Smooth muscle cell of the brain vasculature (primary cell): ENCODE results near the gene PMM2.

Source experiments
- DNase-seq: peaks from one replicate; pipeline ENCODE4 v3.0.0-alpha.2; 2012; ENCODE audit warnings: low read depth, low spot score

The PMM2 gene

DNA sequence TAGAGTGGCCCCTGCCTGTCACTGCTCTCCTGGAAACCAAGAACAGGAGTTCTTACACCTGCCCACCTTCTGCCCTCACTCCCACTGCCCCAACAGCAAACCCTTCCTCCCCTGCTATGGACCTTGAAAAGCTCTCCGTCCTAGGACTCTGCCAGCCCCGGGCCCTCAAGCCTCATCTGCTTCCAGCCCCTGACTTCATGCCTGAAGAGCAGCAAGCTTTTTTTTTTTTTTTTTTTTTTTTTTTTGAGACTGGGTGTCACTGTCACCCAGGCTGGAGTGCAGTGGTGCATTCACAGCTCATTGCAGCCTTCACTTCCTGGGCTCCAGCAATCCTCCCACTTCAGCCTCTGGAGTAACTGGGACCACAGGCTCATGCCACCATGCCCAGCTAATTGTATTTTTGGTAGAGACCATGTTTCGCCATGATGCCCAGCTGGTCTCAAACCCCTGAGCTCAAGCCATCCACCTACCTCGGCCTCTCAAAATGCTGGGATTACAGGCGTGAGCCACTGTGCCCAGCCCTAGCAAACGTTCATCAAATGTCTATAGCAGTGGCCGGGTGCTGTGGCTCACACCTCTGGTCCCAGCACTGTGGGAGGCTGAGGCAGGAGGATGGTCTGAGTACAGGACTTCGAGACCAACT lies 54.2 kb downstream of the PMM2 start:
- DNase-seq = no peak

DNA sequence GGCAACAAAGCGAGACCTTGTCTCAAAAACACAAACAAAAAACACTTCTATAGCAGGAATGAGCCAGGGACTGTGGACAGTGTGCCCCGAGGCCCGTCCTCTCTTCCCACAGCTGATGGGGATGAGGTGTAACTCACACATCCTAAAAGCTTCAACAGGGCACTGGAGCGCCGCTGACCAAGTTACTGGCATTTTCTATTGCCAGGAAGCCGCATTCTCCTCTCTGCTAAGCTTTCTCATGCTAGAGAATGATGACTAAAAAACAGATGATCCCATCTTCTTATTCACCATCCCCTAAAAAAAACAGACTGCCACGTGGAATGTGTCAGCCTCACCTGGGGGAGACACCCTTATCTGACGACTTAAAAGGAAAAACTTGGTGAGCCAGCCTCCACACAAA lies 54.9 kb downstream of the PMM2 start:
- no peak for DNase-seq

GRCh38 chr16:8853150-8853549 lies 55.5 kb downstream of the PMM2 start:
- DNase-seq = no peak

- DNase-seq = no peak
These were observed 56.0 kb downstream of the PMM2 start for GRCh38 chr16:8853611-8854010.

DNA sequence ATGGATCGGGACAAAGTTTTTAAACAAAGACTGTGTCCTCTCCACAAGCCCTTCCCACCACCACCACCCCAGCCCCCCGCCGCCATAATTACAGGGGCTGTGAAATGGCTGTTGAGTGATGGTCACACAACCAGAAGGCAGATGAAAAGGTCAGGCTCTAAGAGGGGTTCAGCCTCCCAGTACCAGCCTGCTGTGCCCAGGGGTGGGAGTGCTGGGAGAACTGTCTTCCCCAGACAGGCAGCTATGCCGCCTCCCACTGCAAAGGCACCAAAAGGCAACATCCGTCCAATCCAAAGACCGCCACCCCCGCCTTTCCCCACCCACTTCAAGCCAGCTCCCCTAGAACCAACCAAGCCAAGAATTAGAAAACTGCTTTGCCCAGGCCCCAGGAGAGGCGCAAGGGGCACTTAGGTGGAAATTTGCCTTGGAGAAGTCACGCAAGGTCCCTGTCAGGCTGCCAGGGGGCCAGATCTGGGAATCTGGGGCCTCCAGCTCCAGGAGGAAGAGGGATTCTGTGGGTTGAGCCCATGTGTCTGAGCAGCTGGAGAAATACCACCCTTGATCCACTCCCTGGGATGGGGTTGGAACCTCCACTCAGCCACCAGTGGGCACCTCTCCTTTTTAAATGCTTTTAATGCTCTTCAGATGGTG lies 56.8 kb downstream of the PMM2 start:
- DNase-seq = no peak

DNA sequence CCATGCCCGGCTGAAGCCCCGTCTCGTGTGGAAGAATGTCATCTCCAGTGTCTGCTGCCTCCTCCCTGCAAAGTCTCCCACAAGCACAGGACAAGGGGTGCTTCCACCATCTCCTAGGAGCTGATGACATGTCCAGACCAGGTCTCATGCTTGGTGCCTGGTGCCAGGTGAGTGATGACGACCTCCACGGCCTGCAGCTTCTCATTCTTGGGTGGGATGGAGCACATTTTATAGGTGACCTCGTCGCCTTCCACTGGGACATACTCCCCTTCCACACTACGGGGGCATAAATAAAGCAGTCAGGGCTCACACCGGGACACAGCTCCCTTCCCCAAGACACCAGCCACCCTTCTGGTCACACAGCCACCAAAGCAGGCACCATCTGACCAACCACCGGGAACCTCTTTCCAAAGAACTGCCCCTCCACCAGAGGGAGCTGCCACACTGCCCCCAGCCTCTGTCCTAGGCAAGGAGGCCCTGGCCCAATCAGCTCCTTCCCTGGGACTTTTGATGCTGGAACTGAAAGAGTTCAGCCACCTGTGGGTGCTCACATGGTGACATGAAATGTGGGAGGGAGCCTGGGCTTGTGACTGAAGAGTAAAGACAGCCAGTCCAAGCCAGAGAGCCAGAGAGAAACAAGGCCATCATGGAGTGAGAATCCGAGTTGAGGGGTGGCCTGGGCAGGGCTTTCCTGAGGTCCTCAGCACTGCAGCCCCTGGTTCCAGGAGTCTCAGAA lies 57.6 kb downstream of the PMM2 start:
- no peak for DNase-seq

- no peak for DNase-seq
These were observed 58.3 kb downstream of the PMM2 start for GRCh38 chr16:8855972-8856371.

- DNase-seq = no peak
These were observed 61.6 kb downstream of the PMM2 start for GRCh38 chr16:8858994-8859912.

DNA sequence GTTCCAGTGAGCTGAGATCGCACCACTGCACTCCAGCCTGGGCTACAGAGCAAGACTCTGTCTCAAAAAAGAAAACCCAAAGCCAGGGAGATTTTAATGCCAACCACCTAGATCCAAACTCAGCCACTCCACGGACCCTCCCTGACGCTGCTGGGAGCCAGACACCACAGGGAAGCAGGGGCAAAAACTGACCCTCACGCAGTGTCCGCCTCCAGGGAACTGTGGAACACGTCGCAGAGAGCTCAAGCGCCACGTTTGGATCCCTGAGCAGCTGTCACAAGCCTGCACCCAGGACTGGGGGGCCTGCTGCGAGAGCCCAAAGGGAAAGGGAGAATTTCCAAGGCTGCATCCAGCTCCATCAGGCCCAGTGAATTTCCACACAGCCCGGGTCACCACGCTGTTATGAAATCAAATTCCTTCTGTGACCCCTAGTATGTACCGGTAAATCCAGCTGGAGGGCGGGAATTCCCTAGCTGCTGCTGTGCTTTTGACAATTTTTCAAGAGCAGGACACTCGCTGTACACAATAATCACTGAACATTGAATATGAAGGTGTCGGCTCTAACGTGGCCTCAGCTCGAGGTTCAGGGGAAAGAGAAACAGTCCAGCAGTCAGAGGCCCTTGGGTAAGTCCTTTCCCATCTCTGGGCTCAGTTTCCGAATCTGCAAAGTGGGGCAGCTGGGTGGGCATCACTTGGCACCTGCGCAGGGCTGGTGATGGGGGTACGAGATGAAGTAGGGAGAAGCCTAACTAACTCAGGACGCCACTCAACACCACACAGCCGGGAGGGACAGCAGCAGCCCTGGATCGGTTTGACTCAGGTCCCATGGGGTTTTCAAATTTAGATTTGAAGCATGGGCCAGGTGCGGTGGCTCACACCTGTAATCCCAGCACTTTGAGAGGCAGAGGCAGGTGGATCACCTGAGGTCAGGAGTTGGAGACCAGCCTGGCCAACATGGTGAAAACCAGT lies 62.6 kb downstream of the PMM2 start:
- DNase-seq = no peak

DNA sequence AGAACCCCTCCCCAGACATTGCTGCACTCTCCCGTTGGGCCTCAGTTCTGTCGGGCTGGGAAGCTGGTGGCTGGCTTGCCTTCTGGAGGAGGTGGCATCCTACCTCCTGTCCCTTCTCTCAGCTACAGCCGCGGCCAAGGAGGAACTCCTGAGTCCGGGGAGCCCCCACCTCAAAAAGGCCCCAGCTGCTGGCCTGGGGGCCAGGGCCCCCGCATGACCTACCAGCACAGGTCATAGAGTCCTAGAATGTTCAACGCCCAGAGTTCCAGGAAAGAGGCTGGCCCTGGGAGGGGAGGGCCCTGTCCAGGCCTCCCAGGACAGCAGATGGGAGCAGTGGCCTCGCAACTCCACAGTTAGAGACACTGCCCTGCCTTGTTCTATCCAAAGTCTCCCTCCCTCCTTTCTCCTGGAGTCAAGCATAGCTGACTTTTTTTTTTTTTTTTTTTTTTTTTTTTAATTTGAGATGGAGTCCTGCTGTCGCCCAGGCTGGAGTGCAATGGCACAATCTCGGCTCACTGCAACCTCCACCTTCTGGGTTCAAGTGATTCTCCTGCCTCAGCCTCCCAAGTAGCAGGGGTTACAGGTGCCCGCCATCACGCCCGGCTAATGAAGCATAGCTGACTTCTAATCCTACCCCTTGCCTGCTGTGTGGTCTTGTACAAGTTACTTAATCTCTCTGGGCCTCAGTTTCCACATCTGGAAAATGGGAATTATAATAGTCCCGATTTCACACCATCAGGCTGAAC lies 64.1 kb downstream of the PMM2 start:
- no peak for DNase-seq

GRCh38 chr16:8862309-8863130 lies 64.9 kb downstream of the PMM2 start:
- DNase-seq = no peak

DNA sequence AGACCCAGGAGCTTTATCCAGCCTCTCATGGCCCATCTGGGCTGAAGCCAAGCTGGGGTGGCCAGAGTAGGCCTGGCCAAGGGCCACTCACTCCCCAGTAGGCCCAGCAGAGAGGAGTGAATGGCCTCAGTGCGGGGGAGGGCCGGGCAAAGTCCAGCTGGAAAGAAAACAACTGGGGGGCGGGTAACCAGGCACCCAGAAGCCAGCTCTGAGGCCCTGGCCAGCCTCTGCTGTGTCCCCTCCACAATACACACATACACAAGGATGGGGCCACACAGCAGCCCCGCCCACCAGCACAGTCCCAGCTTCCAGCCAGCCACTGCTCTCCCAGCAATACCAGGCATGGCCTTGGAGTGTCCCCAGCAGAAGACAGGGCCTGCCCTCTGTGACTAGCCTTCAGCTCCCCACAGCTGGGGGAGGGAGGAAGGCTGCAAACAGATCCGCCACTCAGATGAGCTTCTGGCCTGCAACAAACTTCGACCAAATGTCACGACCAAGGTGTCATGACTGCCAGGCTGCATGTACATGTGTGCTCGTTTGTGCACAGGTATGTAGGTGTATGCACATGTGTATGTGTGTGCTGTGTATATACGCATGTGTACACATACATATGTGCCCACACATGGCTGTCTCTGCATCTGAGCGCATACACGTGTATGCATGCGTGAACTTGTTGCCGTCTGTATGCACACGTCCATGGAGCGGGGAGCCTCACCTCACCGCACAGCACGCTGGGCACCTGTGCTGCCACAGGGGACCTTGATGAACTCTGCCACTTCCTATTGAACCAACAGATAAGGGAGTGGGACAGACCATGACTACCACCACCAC lies 66.2 kb downstream of the PMM2 start:
- DNase-seq = no peak

DNA sequence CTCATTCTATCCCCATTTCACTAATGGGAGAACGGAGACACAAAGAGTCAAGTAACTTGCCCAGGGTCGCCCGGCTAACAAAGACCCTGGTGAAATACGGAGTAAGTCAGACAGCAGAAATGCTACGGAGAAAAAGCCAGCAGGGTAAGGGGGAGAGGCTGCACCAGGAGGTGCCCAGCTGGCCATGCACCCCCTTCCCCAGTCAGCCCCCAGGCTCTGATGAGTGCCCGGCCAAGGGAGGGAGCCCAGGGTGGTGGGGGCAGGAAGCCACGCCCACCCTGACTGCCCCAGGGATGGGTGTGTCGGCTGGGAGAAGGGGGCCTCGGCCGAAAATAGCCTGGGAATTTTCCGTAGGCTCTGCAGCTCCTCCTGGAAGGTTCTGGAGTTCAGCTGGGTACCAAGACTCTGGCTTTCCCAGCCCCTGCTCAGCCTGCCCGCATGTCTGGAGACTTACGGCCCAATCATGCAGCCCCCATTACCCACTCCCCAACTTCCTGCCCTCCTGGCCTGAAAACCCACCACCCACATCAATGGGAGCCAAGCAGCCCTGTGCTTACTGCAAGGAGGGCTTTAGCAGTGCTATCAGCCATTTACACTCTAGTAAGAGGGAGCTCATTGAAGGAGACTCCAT lies 67.0 kb downstream of the PMM2 start:
- no peak for DNase-seq

DNA sequence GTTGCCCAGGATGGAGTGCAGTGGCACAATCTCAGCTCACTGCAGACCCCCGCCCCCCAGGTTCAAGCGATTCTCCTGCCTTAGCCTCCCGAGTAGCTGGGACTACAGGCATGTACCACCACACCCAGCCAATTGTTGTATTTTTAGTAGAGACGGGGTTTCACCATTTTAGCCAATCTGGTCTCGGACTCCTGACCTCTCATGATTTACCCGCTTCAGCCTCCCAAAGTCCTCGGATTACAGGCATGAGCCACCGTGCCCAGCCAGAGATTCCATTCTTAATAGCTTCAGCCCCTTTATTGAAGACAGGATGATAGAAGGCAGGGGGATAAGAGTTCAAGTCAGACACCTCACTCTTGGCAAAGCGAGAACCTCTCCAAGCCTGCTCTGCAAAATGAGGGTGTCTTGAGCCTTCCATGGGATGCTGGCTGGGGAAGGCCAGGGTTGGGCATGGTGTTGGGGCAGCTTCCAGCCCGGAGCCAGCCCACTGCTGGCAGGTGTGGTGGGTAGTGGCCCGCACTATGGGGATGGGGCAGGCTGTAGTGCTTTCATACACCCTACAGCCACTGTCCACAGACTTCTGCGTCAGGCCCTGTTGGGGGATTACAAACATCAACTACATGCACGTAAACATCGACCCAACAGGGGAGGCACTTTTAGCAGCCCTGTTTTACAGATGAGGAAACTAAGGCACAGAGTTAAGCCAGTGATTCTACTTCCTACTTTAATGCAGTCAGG lies 67.7 kb downstream of the PMM2 start:
- no peak for DNase-seq

GRCh38 chr16:8866118-8866883 lies 68.7 kb downstream of the PMM2 start:
- DNase-seq = no peak

DNA sequence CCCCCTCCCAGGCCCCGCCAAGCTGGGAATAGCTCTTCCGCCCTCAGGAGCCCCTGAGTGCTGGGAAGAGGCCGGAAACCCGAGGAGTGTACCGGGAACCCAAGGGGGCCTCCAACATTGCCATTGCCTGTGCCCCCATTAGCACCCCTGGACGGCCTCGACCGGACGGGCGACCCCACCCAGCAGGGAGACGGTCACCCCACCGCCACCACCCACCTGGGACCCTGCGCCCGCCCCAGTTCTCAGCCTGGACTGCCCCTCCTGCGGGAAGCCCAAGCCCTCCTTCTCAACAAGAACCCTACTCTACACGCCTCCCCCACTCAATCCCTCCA lies 69.2 kb downstream of the PMM2 start:
- DNase-seq = no peak
